Natural killer cell (primary cell): ENCODE measurements around the gene AQP12A. TPM values are rescaled to one million over a fixed set of nuclear protein-coding genes. Genes with fewer than 3 reads are reported as not detected.

Experiments
- ATAC-seq, 3 donors: fragments of 150-1000 bp in 2 of 3; fragments of 200-7000 bp in 1 of 3; cut with Tn5 transposase; 1 replicate in 1 of 3; 2 replicates in 2 of 3; pipeline ENCODE4 v1.10.0; 2021; ENCODE audit warnings: mild to moderate bottlenecking in 2 of 3, moderate library complexity in 2 of 3
- DNase-seq, 2 donors: peaks; one replicate each; pipeline versions ENCODE4 v3.0.0 to v3.0.0-alpha.2; 2013 to 2021; ENCODE audit warnings: mixed read lengths in 1 of 2
- H3K27ac ChIP-seq: one replicate; pipeline ENCODE4 v1.5.1; 2013; ENCODE audit warnings: mild to moderate bottlenecking, low read length
- H3K27me3 ChIP-seq: one replicate; pipeline ENCODE4 v1.6.1; 2013; ENCODE audit warnings: low read length; ENCODE audit not compliant: control insufficient read depth, insufficient read depth
- H3K36me3 ChIP-seq: one replicate; pipeline ENCODE4 v1.6.1; 2013; ENCODE audit warnings: low read length; ENCODE audit not compliant: control insufficient read depth, insufficient read depth
- H3K4me1 ChIP-seq: one replicate; pipeline ENCODE4 v1.6.1; 2013; ENCODE audit warnings: low read length; ENCODE audit not compliant: control insufficient read depth, insufficient read depth
- H3K4me3 ChIP-seq: one replicate; pipeline ENCODE4 v1.5.1; 2013; ENCODE audit warnings: low read length
- H3K9me3 ChIP-seq: one replicate; pipeline ENCODE4 v1.6.1; 2013; ENCODE audit warnings: low read length; ENCODE audit not compliant: control insufficient read depth, insufficient read depth
- H3K27ac Mint-ChIP-seq, 2 donors: one replicate each; pipeline ENCODE4 v1.8.0; 2022; ENCODE audit warnings: mild to moderate bottlenecking in 2 of 2, mixed read lengths in 2 of 2, moderate library complexity in 1 of 2
- H3K27me3 Mint-ChIP-seq, 2 donors: one replicate each; pipeline ENCODE4 v1.8.0; 2022; ENCODE audit warnings: low read depth in 2 of 2, mixed read lengths in 2 of 2
- H3K36me3 Mint-ChIP-seq: one replicate; pipeline ENCODE4 v1.8.0; 2022; ENCODE audit warnings: mixed read lengths
- H3K4me1 Mint-ChIP-seq, 2 donors: one replicate each; pipeline ENCODE4 v1.8.0; 2022; ENCODE audit warnings: mixed read lengths in 2 of 2
- H3K4me3 Mint-ChIP-seq: one replicate; pipeline ENCODE4 v1.8.0; 2022; ENCODE audit warnings: mild to moderate bottlenecking, moderate library complexity, mixed read lengths
- H3K9me3 Mint-ChIP-seq, 2 donors: one replicate each; pipeline ENCODE4 v1.8.0; 2022; ENCODE audit warnings: mixed read lengths in 2 of 2
- WGBS: methylation state at CpG from one replicate; pipeline ENCODE4 v1.1.7; 2013; ENCODE audit warnings: missing lambda C conversion rate; ENCODE audit not compliant: insufficient coverage; 5-methylcytosine and 5-hydroxymethylcytosine counted together
- intact Hi-C: fragments of 100-400 bp; cut with micrococcal nuclease; formaldehyde crosslinking; loops from one replicate; pipeline ENCODE4 v1.14.2; 2022
- total RNA-seq, 4 donors: library from RNA; stranded (reverse); fragments of 120-200 nt in 1 of 4; gene quantifications; one replicate each; pipeline versions ENCODE4 v1.2.3 to v1.2.4, GENCODE V29; 2013 to 2022
- TF ChIP-seq, protein P1 (sequence below): fragments of 200-600 bp; IDR thresholded peaks from one replicate; pipeline ENCODE4 v1.8.0; 2022; ENCODE audit warnings: antibody characterized with exemption

AQP12A gene
- total RNA-seq, 3 donors from 2014 or later (not counting 1 experiment from before 2014, with no cell fraction given), result not detected

GRCh38 chr2:240664622-240665021 is 27.0 kb upstream of the AQP12A start:
- no peaks in the 10 kb centered on the region for H3K36me3 ChIP-seq
- WGBS, result 100% methylated on average over 1 of the region's 1 CpG
- peaks cover 6 to 7% of the 10 kb centered on the region in 2 donors for H3K9me3 Mint-ChIP-seq
- DNase-seq (no peak), ATAC-seq (no peak)
- peaks cover 10% of the 10 kb centered on the region for H3K27me3 ChIP-seq
- H3K27me3 Mint-ChIP-seq, result peaks cover 32 to 56% of the 10 kb centered on the region in 2 donors
- peaks cover 3% of the 10 kb centered on the region for H3K9me3 ChIP-seq
- no peaks in the 10 kb centered on the region for H3K4me1 ChIP-seq
- H3K27ac ChIP-seq, result no peak overlapping the region
- H3K4me3 ChIP-seq, result no peak overlapping the region
- TF ChIP-seq, protein P1, sequence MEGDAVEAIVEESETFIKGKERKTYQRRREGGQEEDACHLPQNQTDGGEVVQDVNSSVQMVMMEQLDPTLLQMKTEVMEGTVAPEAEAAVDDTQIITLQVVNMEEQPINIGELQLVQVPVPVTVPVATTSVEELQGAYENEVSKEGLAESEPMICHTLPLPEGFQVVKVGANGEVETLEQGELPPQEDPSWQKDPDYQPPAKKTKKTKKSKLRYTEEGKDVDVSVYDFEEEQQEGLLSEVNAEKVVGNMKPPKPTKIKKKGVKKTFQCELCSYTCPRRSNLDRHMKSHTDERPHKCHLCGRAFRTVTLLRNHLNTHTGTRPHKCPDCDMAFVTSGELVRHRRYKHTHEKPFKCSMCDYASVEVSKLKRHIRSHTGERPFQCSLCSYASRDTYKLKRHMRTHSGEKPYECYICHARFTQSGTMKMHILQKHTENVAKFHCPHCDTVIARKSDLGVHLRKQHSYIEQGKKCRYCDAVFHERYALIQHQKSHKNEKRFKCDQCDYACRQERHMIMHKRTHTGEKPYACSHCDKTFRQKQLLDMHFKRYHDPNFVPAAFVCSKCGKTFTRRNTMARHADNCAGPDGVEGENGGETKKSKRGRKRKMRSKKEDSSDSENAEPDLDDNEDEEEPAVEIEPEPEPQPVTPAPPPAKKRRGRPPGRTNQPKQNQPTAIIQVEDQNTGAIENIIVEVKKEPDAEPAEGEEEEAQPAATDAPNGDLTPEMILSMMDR, result no peak
- H3K4me3 Mint-ChIP-seq, result no peak overlapping the region
- H3K36me3 Mint-ChIP-seq, result peaks cover 18% of the 10 kb centered on the region
- H3K27ac Mint-ChIP-seq, result no peak overlapping the region
- no peaks in the 10 kb centered on the region for H3K4me1 Mint-ChIP-seq
- intact Hi-C loops, result no loop called here

GRCh38 chr2:240670402-240670801 is 21.3 kb upstream of the AQP12A start:
- Mint-ChIP-seq H3K27me3 (peaks cover 36 to 42% of the 10 kb centered on the region in 2 donors), H3K4me1 (peaks cover 0 to 6% of the 10 kb centered on the region in 2 donors), H3K27ac (no peak overlapping the region), H3K36me3 (peaks cover 8% of the 10 kb centered on the region), H3K9me3 (no peaks in the 10 kb centered on the region), H3K4me3 (no peak overlapping the region)
- ATAC-seq (no peak), DNase-seq (no peak)
- no peaks in the 10 kb centered on the region for H3K36me3 ChIP-seq
- H3K27ac ChIP-seq, result no peak overlapping the region
- intact Hi-C loops, result no loop called here
- no peaks in the 10 kb centered on the region for H3K4me1 ChIP-seq
- H3K4me3 ChIP-seq, result no peak overlapping the region
- TF ChIP-seq, protein P1, result no peak
- WGBS, result 90% methylated on average over 7 of the region's 7 CpGs
- H3K27me3 ChIP-seq, result peaks cover 2% of the 10 kb centered on the region
- no peaks in the 10 kb centered on the region for H3K9me3 ChIP-seq

- 83% methylated on average over 4 of the region's 4 CpGs for WGBS
- intact Hi-C loops, result no loop called here
- peaks cover 2% of the 10 kb centered on the region for H3K27me3 ChIP-seq
- no peaks in the 10 kb centered on the region for H3K36me3 ChIP-seq
- H3K4me3 ChIP-seq, result no peak overlapping the region
- Mint-ChIP-seq H3K27me3 (peaks cover 35 to 39% of the 10 kb centered on the region in 2 donors), H3K4me3 (no peak overlapping the region), H3K27ac (no peak overlapping the region), H3K9me3 (no peaks in the 10 kb centered on the region), H3K36me3 (peaks cover 8% of the 10 kb centered on the region), H3K4me1 (peaks cover 0 to 6% of the 10 kb centered on the region in 2 donors)
- DNase-seq, result no peak
- TF ChIP-seq, protein P1, result no peak
- H3K27ac ChIP-seq, result no peak overlapping the region
- no peaks in the 10 kb centered on the region for H3K9me3 ChIP-seq
- ATAC-seq, result no peak
- H3K4me1 ChIP-seq, result no peaks in the 10 kb centered on the region
These were observed 20.7 kb upstream of the AQP12A start for GRCh38 chr2:240670950-240671349.

DNA sequence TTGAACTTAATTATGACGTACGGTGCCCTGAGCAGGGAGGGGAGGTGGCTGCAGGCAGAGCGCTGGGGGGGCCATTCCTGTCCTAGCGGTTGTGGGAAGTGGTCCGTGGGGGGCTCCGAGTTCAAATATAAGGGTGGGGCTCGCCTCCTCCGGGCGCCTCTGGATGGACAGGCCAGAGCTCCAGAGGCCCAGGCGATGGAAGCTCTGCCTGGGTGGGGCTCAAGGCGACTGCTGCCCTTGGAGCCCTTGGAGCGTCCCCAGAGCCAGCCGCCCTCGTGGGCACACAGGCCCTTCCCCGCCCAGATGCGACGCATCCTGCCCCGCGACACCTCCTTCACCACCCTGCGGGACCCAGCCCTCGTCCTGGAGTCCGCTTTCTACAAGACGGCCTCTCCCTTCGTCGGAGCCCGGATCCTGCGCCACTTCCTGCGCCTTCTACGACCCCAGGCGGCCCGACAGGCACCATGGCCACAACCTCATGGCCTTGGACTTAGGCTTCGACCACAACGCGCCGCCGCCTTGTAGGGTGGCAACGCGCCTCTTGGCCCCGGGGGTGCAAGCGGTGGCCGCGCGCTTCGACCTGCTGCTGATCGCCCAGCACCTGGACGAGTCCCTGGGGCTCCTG is 19.5 kb upstream of the AQP12A start:
- H3K4me3 ChIP-seq, result no peak overlapping the region
- Mint-ChIP-seq H3K36me3 (peaks cover 4% of the 10 kb centered on the region), H3K27me3 (peaks cover 29% of the 10 kb centered on the region in 2 donors), H3K4me1 (peaks cover 0 to 6% of the 10 kb centered on the region in 2 donors), H3K27ac (no peak overlapping the region), H3K9me3 (no peaks in the 10 kb centered on the region), H3K4me3 (no peak overlapping the region)
- WGBS, result 56% methylated on average over 46 of the region's 46 CpGs
- H3K4me1 ChIP-seq, result no peaks in the 10 kb centered on the region
- peaks cover 2% of the 10 kb centered on the region for H3K27me3 ChIP-seq
- H3K27ac ChIP-seq, result no peak overlapping the region
- H3K9me3 ChIP-seq, result no peaks in the 10 kb centered on the region
- TF ChIP-seq, protein P1, result no peak
- intact Hi-C loops, result no loop called here
- ATAC-seq (no peak), DNase-seq (no peak)
- H3K36me3 ChIP-seq, result no peaks in the 10 kb centered on the region
